NCI-H2107 (cell line): ENCODE results near the gene EPG5.

ENCODE experiments used
- DNase-seq: peaks from one replicate; lab custom pipeline; 2025; lab: John Stamatoyannopoulos, UW

EPG5 gene

GRCh38 chr18:45802814-45803492, 164.2 kb downstream of the EPG5 start:
- DNase-seq: no peak

- DNase-seq: no peak
These were observed 165.6 kb downstream of the EPG5 start for GRCh38 chr18:45801416-45802004.
